PC-3 (cell line): ENCODE results near the gene ATP6V1F. TPM values are rescaled to one million over a fixed set of nuclear protein-coding genes. Genes with fewer than 3 reads are reported as not detected.

Source experiments
- ATAC-seq: fragments of 200-7000 bp; cut with Tn5 transposase; 2 replicates; pipeline ENCODE4 v1.9.1; 2020; ENCODE audit warnings: mild to moderate bottlenecking, moderate library complexity
- BruUV-seq: library from RNA; stranded (reverse); fragments of 400-500 nt; replicated peaks from 2 replicates; lab custom pipeline; 2021; lab: Mats Ljungman, UMichigan
- CTCF ChIA-PET: fragments of 300-600 bp; sonication (Branson Sonifier 250); formaldehyde crosslinking; loops from one replicate; lab custom pipeline; 2022; ENCODE audit warnings: antibody characterized with exemption; lab: Charles Lee
- POLR2A ChIA-PET: fragments of 300-600 bp; sonication (Branson Sonifier 250); formaldehyde crosslinking; loops from one replicate; lab custom pipeline; 2022; ENCODE audit warnings: antibody characterized with exemption; ENCODE audit not compliant: unreplicated experiment; lab: Charles Lee
- DNase-seq: peaks from one replicate; pipeline ENCODE4 v3.0.0-alpha.2; 2015
- H2AFZ ChIP-seq: fragments of 300-600 bp; sonication (generic); 2 replicates; pipeline ENCODE4 v1.6.0; 2016; ENCODE audit warnings: antibody characterized with exemption, low read length
- H3F3A ChIP-seq: fragments of 300-600 bp; sonication (generic); one replicate; pipeline ENCODE4 v1.6.0; 2017; ENCODE audit warnings: antibody characterized with exemption, low read length, control low read depth, mild to moderate bottlenecking; ENCODE audit not compliant: unreplicated experiment
- H3K27ac ChIP-seq: fragments of 300-600 bp; sonication (generic); 2 replicates; pipeline ENCODE4 v1.5.1; 2016; ENCODE audit warnings: mild to moderate bottlenecking, low read length
- H3K27me3 ChIP-seq: fragments of 300-600 bp; sonication (generic); 2 replicates; pipeline ENCODE4 v1.6.1; 2016; ENCODE audit warnings: low read length, mixed read lengths
- H3K36me3 ChIP-seq: fragments of 300-600 bp; sonication (generic); 2 replicates; pipeline ENCODE4 v1.6.1; 2016; ENCODE audit warnings: low read depth, mixed run types, low read length, mixed read lengths
- H3K4me1 ChIP-seq: fragments of 300-600 bp; sonication (generic); 2 replicates; pipeline ENCODE4 v1.5.1; 2016; ENCODE audit warnings: low read length; ENCODE audit not compliant: insufficient read depth
- H3K4me2 ChIP-seq: fragments of 300-600 bp; sonication (generic); 2 replicates; pipeline ENCODE4 v1.6.0; 2016; ENCODE audit warnings: low read length
- H3K4me3 ChIP-seq: fragments of 300-600 bp; sonication (generic); 2 replicates; pipeline ENCODE4 v1.5.1; 2016; ENCODE audit warnings: mild to moderate bottlenecking, low read length, mixed read lengths
- H3K79me2 ChIP-seq: fragments of 300-600 bp; sonication (generic); 2 replicates; pipeline ENCODE4 v1.6.1; 2017; ENCODE audit warnings: low read length, mixed read lengths
- H3K9ac ChIP-seq: fragments of 300-600 bp; sonication (generic); 2 replicates; pipeline ENCODE4 v1.6.0; 2016; ENCODE audit warnings: mild to moderate bottlenecking, low read length
- H3K9me2 ChIP-seq: fragments of 300-600 bp; sonication (generic); replicated peaks from 2 replicates; pipeline ENCODE4 v1.6.1; 2016; ENCODE audit warnings: mixed run types, low read length, mixed read lengths
- H3K9me3 ChIP-seq: fragments of 300-600 bp; sonication (generic); 2 replicates; pipeline ENCODE4 v1.6.1; 2016; ENCODE audit warnings: low read length, mixed read lengths
- H4K20me1 ChIP-seq: fragments of 300-600 bp; sonication (generic); 2 replicates; pipeline ENCODE4 v1.6.1; 2016; ENCODE audit warnings: low read length, mixed read lengths
- CTCF ChIP-seq: fragments of 300-600 bp; sonication (generic); conservative IDR thresholded peaks from 2 replicates; pipeline ENCODE4 v1.5.1; 2017; ENCODE audit warnings: antibody characterized with exemption, low read depth, mild to moderate bottlenecking, low read length
- EZH2 ChIP-seq: fragments of 300-600 bp; sonication (generic); IDR thresholded peaks from one replicate; pipeline ENCODE4 v1.6.1; 2017; ENCODE audit warnings: antibody characterized with exemption, mild to moderate bottlenecking, low read length; ENCODE audit not compliant: unreplicated experiment
- EZH2phosphoT487 ChIP-seq: fragments of 300-600 bp; sonication (generic); IDR thresholded peaks from 2 replicates; pipeline ENCODE4 v1.6.1; 2018; ENCODE audit warnings: mild to moderate bottlenecking, antibody characterized with exemption, low read length, borderline replicate concordance
- intact Hi-C: fragments of 100-400 bp; cut with micrococcal nuclease; formaldehyde crosslinking; loops from 2 replicates; pipeline ENCODE4 v1.9.0; 2023
- total RNA-seq: library from RNA; depleted of rRNA; stranded (reverse); fragments of >200 nt; gene quantifications from 2 replicates; pipeline ENCODE4 v1.2.3, GENCODE V29; 2014

Gene ATP6V1F
- total RNA-seq, 1 experiment from 2014 or later: 131 TPM

GRCh38 chr7:128831178-128831993 is 31.3 kb upstream of the ATP6V1F start:
- peaks cover 45% of the 10 kb centered on the region for H3K79me2 ChIP-seq
- ChIA-PET POLR2A (no interaction called here), CTCF (no interaction called here)
- no peak for TF ChIP-seq EZH2phosphoT487
- TF ChIP-seq EZH2: no peak
- no peak for TF ChIP-seq CTCF
- BruUV-seq: no TSS peak
- intact Hi-C loops: no loop called here
- H3K4me1 ChIP-seq: peaks cover 64% of the 10 kb centered on the region
- no peak overlapping the region for H3K27ac ChIP-seq
- no peaks in the 10 kb centered on the region for H3K9me3 ChIP-seq
- no peaks in the 10 kb centered on the region for H3K27me3 ChIP-seq
- ATAC-seq (peak; percentile 14; the same call in 1 of the 2 replicates), DNase-seq (peak; percentile 3)
- H3K9me2 ChIP-seq: no peaks in the 10 kb centered on the region
- no peaks in the 10 kb centered on the region; the same call in 1 of the 2 replicates for H4K20me1 ChIP-seq
- no peaks in the 10 kb centered on the region for H3F3A ChIP-seq
- H3K4me3 ChIP-seq: peak overlapping the region; percentile 84
- H3K36me3 ChIP-seq: peaks cover 7% of the 10 kb centered on the region; the same call in 1 of the 2 replicates
- H2AFZ ChIP-seq: peak overlapping the region; percentile 38; the same call in 1 of the 2 replicates
- H3K9ac ChIP-seq: peak overlapping the region; percentile 60
- peak overlapping the region; percentile 95 for H3K4me2 ChIP-seq

- no peaks in the 10 kb centered on the region for H3K27me3 ChIP-seq
- H3K4me1 ChIP-seq: peaks cover 55% of the 10 kb centered on the region
- ChIA-PET CTCF (no interaction called here), POLR2A (no interaction called here)
- no peaks in the 10 kb centered on the region; the same call in 1 of the 2 replicates for H4K20me1 ChIP-seq
- BruUV-seq: no TSS peak
- H3K79me2 ChIP-seq: peaks cover 45% of the 10 kb centered on the region
- H3K9ac ChIP-seq: peak overlapping the region; percentile 60
- H3K4me2 ChIP-seq: peak overlapping the region; percentile 95
- H3K9me3 ChIP-seq: no peaks in the 10 kb centered on the region
- peak overlapping the region; percentile 64; the same call in 1 of the 2 replicates for H3K27ac ChIP-seq
- no peak for TF ChIP-seq CTCF
- H2AFZ ChIP-seq: no peak overlapping the region
- H3K9me2 ChIP-seq: no peaks in the 10 kb centered on the region
- peak overlapping the region; percentile 84 for H3K4me3 ChIP-seq
- H3K36me3 ChIP-seq: peaks cover 7% of the 10 kb centered on the region; the same call in 1 of the 2 replicates
- no peaks in the 10 kb centered on the region for H3F3A ChIP-seq
- intact Hi-C loops: no loop called here
- ATAC-seq (no peak), DNase-seq (peak; percentile 15)
Observed at GRCh38 chr7:128831994-128832879, 30.4 kb upstream of the ATP6V1F start.
